Left lobe of liver (tissue), 2 donors: ENCODE measurements around the gene KAZN. TPM values are rescaled to one million over a fixed set of nuclear protein-coding genes. Genes with fewer than 3 reads are reported as not detected.

Experiments used
- ATAC-seq: fragments of 200-7000 bp; cut with Tn5 transposase; one replicate; pipeline ENCODE4 v1.9.1; 2020; ENCODE audit warnings: mild to moderate bottlenecking, moderate library complexity
- DNase-seq: peaks from one replicate; pipeline ENCODE4 v3.0.0-alpha.2; 2020; ENCODE audit warnings: low spot score
- total RNA-seq: library from RNA; stranded (reverse); gene quantifications from one replicate; pipeline ENCODE4 v1.2.1, GENCODE V29; 2021
- donor health status: DM: no; HTN: no; CAD: no; lungs with moderate emphysema.
- donor health status: DM: no; HTN: yes; CAD: no.

KAZN gene
- total RNA-seq, 1 donor from 2014 or later = 4.4 TPM

- no peak for ATAC-seq
- no peak for DNase-seq
Observed at GRCh38 chr1:14812189-14812588, 213.7 kb downstream of the KAZN start.

GRCh38 chr1:14815175-14815877, 216.8 kb downstream of the KAZN start:
- no peak for ATAC-seq
- no peak for DNase-seq

- DNase-seq (no peak), ATAC-seq (no peak)
Observed at GRCh38 chr1:14817223-14818170, 219.0 kb downstream of the KAZN start.

GRCh38 chr1:14820295-14821085, 222.0 kb downstream of the KAZN start:
- DNase-seq (no peak), ATAC-seq (no peak)

GRCh38 chr1:14822493-14822892, 224.0 kb downstream of the KAZN start:
- no peak for ATAC-seq
- no peak for DNase-seq

GRCh38 chr1:14822996-14823395, 224.5 kb downstream of the KAZN start:
- ATAC-seq (no peak), DNase-seq (no peak)

GRCh38 chr1:14824314-14824915, 225.9 kb downstream of the KAZN start:
- ATAC-seq (no peak), DNase-seq (no peak)

- no peak for ATAC-seq
- no peak for DNase-seq
Observed at GRCh38 chr1:14825396-14825795, 226.9 kb downstream of the KAZN start.

- DNase-seq (no peak), ATAC-seq (no peak)
Observed at GRCh38 chr1:14826172-14826636, 227.7 kb downstream of the KAZN start.

GRCh38 chr1:14826731-14827326, 228.3 kb downstream of the KAZN start:
- no peak for DNase-seq
- ATAC-seq = no peak

- ATAC-seq (no peak), DNase-seq (no peak)
Observed at GRCh38 chr1:14827870-14828269, 229.4 kb downstream of the KAZN start.

- DNase-seq = no peak
Observed at GRCh38 chr1:14828665-14829064, 230.2 kb downstream of the KAZN start.

GRCh38 chr1:14835725-14836124, 237.2 kb downstream of the KAZN start:
- ATAC-seq = no peak

More at GRCh38 chr1:14828665-14829064, 230.2 kb downstream of the KAZN start:
- no peak for ATAC-seq

GRCh38 chr1:14836426-14837140, 238.1 kb downstream of the KAZN start:
- DNase-seq (no peak), ATAC-seq (no peak)

More at GRCh38 chr1:14835725-14836124, 237.2 kb downstream of the KAZN start:
- no peak for DNase-seq

- no peak for DNase-seq
- ATAC-seq = no peak
Observed at GRCh38 chr1:14840374-14840773, 241.9 kb downstream of the KAZN start.

GRCh38 chr1:14841456-14841855, 243.0 kb downstream of the KAZN start:
- DNase-seq (no peak), ATAC-seq (no peak)

- DNase-seq = no peak
- no peak for ATAC-seq
Observed at GRCh38 chr1:14841951-14842350, 243.5 kb downstream of the KAZN start.

GRCh38 chr1:14842361-14842760, 243.9 kb downstream of the KAZN start:
- DNase-seq = no peak
- ATAC-seq = no peak

- no peak for ATAC-seq
- DNase-seq = no peak
Observed at GRCh38 chr1:14842891-14843290, 244.4 kb downstream of the KAZN start.

- no peak for DNase-seq
- no peak for ATAC-seq
Observed at GRCh38 chr1:14843525-14843924, 245.0 kb downstream of the KAZN start.
